ENCODE data around the gene TSPAN11. TPM values are rescaled to one million over a fixed set of nuclear protein-coding genes. Genes with fewer than 3 reads are reported as not detected.

The TSPAN11 gene
- total and polyA plus RNA-seq, 2 of the 8 experiments (the other 6 are each of a cell fraction or from before 2014, with no cell fraction given): 3.9 to 8.2 TPM

GRCh38 chr12:30911207-30911606 is 15.3 kb upstream of the TSPAN11 start:
- POLR2A ChIA-PET (ENCODE audit: partially characterized antibody): no interaction called here
- no peak overlapping the region for H3K27ac ChIP-seq (ENCODE audit: low read depth, low read length)
- CTCF ChIA-PET (ENCODE audit: partially characterized antibody): interaction anchor here (1.5 kb wide), 1 partner anchor 11 kb away, joined by 5 read pairs; no protein-coding TSS in a partner anchor
- H3K27me3 ChIP-seq (replicated peaks in 1 of 4; ENCODE audit: control insufficient read depth in 3 of 4, extremely low read depth in 1 of 4, insufficient read depth in 3 of 4, low read length in 3 of 4): no peaks in the 10 kb centered on the region; a peak in 1 of 7 replicates
- no peak overlapping the region for H3K9ac ChIP-seq (replicated peaks in 1 of 4; ENCODE audit: extremely low read depth in 1 of 4, low read depth in 3 of 4, low read length in 3 of 4)
- no peaks in the 10 kb centered on the region for H4K20me1 ChIP-seq (replicated peaks in 1 of 2; ENCODE audit: control insufficient read depth in 1 of 2, insufficient read depth in 2 of 2, low read length in 2 of 2)
- no peak overlapping the region for H3K23ac ChIP-seq (ENCODE audit: insufficient read length)
- H3K79me2 ChIP-seq (ENCODE audit: control insufficient read depth in 1 of 2, insufficient read depth in 2 of 2, low read length in 2 of 2): no peaks in the 10 kb centered on the region
- H3K9me3 ChIP-seq (ENCODE audit: insufficient read depth in 2 of 2, low read depth in 1 of 2, low read length in 1 of 2): no peaks in the 10 kb centered on the region
- no peak overlapping the region for H4K5ac ChIP-seq (ENCODE audit: insufficient read length, low read depth, low read length)
- no peak overlapping the region for H3K4me2 ChIP-seq (ENCODE audit: insufficient read depth in 1 of 2, low read depth in 2 of 2, low read length in 2 of 2)
- H3K79me1 ChIP-seq (ENCODE audit: low read depth, low read length): no peaks in the 10 kb centered on the region
- peaks cover 0 to 4% (median 1%) of the 10 kb centered on the region in 4 experiments; a peak in 3 of 7 replicates for H3K4me1 ChIP-seq (replicated peaks in 1 of 4; ENCODE audit: control insufficient read depth in 3 of 4, insufficient read depth in 4 of 4, low read length in 3 of 4)
- H3K4ac ChIP-seq (replicated peaks; ENCODE audit: insufficient read length, low read depth, low read length): no peak overlapping the region
- no peak overlapping the region for H2AFZ ChIP-seq (ENCODE audit: low read length)
- H2BK120ac ChIP-seq (replicated peaks; ENCODE audit: low read depth, low read length): no peak overlapping the region
- no peaks in the 10 kb centered on the region for H3K23me2 ChIP-seq (ENCODE audit: low read depth, low read length)
- no peak overlapping the region for H4K8ac ChIP-seq (ENCODE audit: extremely low read depth, insufficient read depth, low read length)
- TF ChIP-seq NRF1 (IDR thresholded peaks at IDR 0.05; ENCODE audit: low read depth, low read length): no peak
- no peak for TF ChIP-seq BCL11A (IDR thresholded peaks at IDR 0.05; ENCODE audit: low read depth in 2 of 2, low read length in 2 of 2)
- no peak for TF ChIP-seq POLR2AphosphoS5 (IDR thresholded peaks at IDR 0.05; ENCODE audit: low read depth, low read length)
- no peak for TF ChIP-seq RXRA (IDR thresholded peaks at IDR 0.05; ENCODE audit: insufficient read depth, low read depth, low read length)
- no peak for TF ChIP-seq MAFK (IDR thresholded peaks at IDR 0.05; ENCODE audit: low read depth, low read length)
- TF ChIP-seq POU5F1 (IDR thresholded peaks at IDR 0.05; ENCODE audit: low read depth, low read length): no peak
- no peak for TF ChIP-seq GTF2F1 (IDR thresholded peaks at IDR 0.05; ENCODE audit: borderline replicate concordance, low read depth, low read length)
- TF ChIP-seq CEBPB (IDR thresholded peaks at IDR 0.05; ENCODE audit: low read depth, low read length): no peak
- no peak for TF ChIP-seq PHF8 (conservative IDR thresholded peaks at IDR 0.05; ENCODE audit: low read depth, low read length)
- TF ChIP-seq FOSL1 (IDR thresholded peaks at IDR 0.05; ENCODE audit: insufficient read depth, low read depth, low read length): no peak
- no peak for TF ChIP-seq BACH1 (IDR thresholded peaks at IDR 0.05; ENCODE audit: low read length)
- no peak for TF ChIP-seq ATF3 (IDR thresholded peaks at IDR 0.05; ENCODE audit: insufficient read depth, low read depth, low read length)
- TF ChIP-seq YY1 (IDR thresholded peaks at IDR 0.05; ENCODE audit: low read depth, low read length): no peak
- no peak for DNase-seq (ENCODE audit: low read depth in 1 of 2, low spot score in 2 of 2)
- H3K36me3 ChIP-seq (ENCODE audit: control insufficient read depth in 2 of 4, insufficient read depth in 4 of 4, low read length in 3 of 4): no peaks in the 10 kb centered on the region
- H3K56ac ChIP-seq (replicated peaks; ENCODE audit: insufficient read length, low read depth, low read length): no peak overlapping the region
- WGBS, 2 experiments (ENCODE audit: extremely low coverage in 1 of 2, insufficient coverage in 1 of 2, insufficient read length in 1 of 2, insufficient replicate concordance in 2 of 2, low coverage in 1 of 2, low lambda C conversion rate in 2 of 2, missing lambda C conversion rate in 1 of 2): 80% methylated on average over 6 of the region's 6 CpGs; no CpG with 5 or more reads in 1 of the 2 experiments
- FAIRE-seq: no peak
- no peak overlapping the region for H3K4me3 ChIP-seq (ENCODE audit: extremely low read depth in 1 of 4, insufficient read depth in 2 of 4, low read depth in 3 of 4, low read length in 4 of 4)
- H2BK5ac ChIP-seq (ENCODE audit: low read depth, low read length): no peak overlapping the region
- no peak overlapping the region for H4K91ac ChIP-seq (replicated peaks; ENCODE audit: insufficient read length, low read length)
- H2BK15ac ChIP-seq (ENCODE audit: low read length): no peak overlapping the region
- H2AK5ac ChIP-seq (ENCODE audit: low read depth, low read length): no peak overlapping the region
- no peak overlapping the region for H2BK20ac ChIP-seq (ENCODE audit: low read length)
- no peak overlapping the region for H2BK12ac ChIP-seq (ENCODE audit: low read depth, low read length)
- no peak overlapping the region for H3K18ac ChIP-seq (ENCODE audit: extremely low read depth, low read length)
- H3K14ac ChIP-seq (ENCODE audit: insufficient read length): no peak overlapping the region

Measured in H1 (cell line).